Measurements from ENCODE around the gene FHIT. TPM values are rescaled to one million over a fixed set of nuclear protein-coding genes. Genes with fewer than 3 reads are reported as not detected.

FHIT gene
- total and polyA plus RNA-seq, 4 donors = 2.1 to 14.7 (median 6.6) TPM

GRCh38 chr3:59839810-59840515, 1411.3 kb downstream of the FHIT start:
- H3K4me1 ChIP-seq (ENCODE audit: control insufficient read depth in 4 of 4, insufficient read depth in 4 of 4, low read length in 3 of 4) = no peaks in the 10 kb centered on the region
- DNase-seq (ENCODE audit: low spot score) = no peak
- no peak overlapping the region for H3K27ac ChIP-seq (ENCODE audit: low read depth in 1 of 2, low read length in 2 of 2)
- H3K27me3 ChIP-seq (ENCODE audit: control insufficient read depth in 4 of 4, insufficient read depth in 4 of 4, low read length in 3 of 4) = no peaks in the 10 kb centered on the region
- H3K9me3 ChIP-seq (ENCODE audit: control insufficient read depth in 4 of 4, low read length in 3 of 4) = no peaks in the 10 kb centered on the region
- WGBS = 70% methylated on average over 1 of the region's 1 CpG
- no peaks in the 10 kb centered on the region for H3K36me3 ChIP-seq (ENCODE audit: control insufficient read depth in 4 of 4, insufficient read depth in 3 of 4, low read depth in 1 of 4, low read length in 3 of 4)
- H3K4me3 ChIP-seq (ENCODE audit: low read depth in 1 of 3, low read length in 3 of 3) = no peak overlapping the region
- TF ChIP-seq NR2F2 (IDR thresholded peaks at IDR 0.05) = no peak
- TF ChIP-seq GABPA (IDR thresholded peaks at IDR 0.05 in 1 of 2, conservative IDR thresholded peaks at IDR 0.05 in 1 of 2) = no peak
- TF ChIP-seq RAD21 (IDR thresholded peaks at IDR 0.05) = no peak
- no peak for TF ChIP-seq FOXA2 (IDR thresholded peaks at IDR 0.05)
- TF ChIP-seq REST (IDR thresholded peaks at IDR 0.05) = no peak
- TF ChIP-seq HNF4A (conservative IDR thresholded peaks at IDR 0.05) = no peak
- TF ChIP-seq TAF1 (conservative IDR thresholded peaks at IDR 0.05) = no peak
- TF ChIP-seq ZBTB33 (IDR thresholded peaks at IDR 0.05) = no peak
- no peak for TF ChIP-seq YY1 (IDR thresholded peaks at IDR 0.05)
- TF ChIP-seq EGR1 (IDR thresholded peaks at IDR 0.05; ENCODE audit: low read depth in 2 of 2) = no peak
- no peak for TF ChIP-seq JUND (IDR thresholded peaks at IDR 0.05)
- TF ChIP-seq SP1 (IDR thresholded peaks at IDR 0.05) = no peak
- TF ChIP-seq CTCF (IDR thresholded peaks at IDR 0.05; ENCODE audit: low read depth, low read length, missing input control) = no peak
- TF ChIP-seq MAX (IDR thresholded peaks at IDR 0.05) = no peak
- TF ChIP-seq RXRA (IDR thresholded peaks at IDR 0.05) = no peak
- no peak for TF ChIP-seq ATF3 (IDR thresholded peaks at IDR 0.05)
- TF ChIP-seq HNF4G (IDR thresholded peaks at IDR 0.05) = no peak
- no peak for TF ChIP-seq FOXA1 (IDR thresholded peaks at IDR 0.05)
- H3K9ac ChIP-seq (ENCODE audit: low read depth in 1 of 2, low read length in 2 of 2) = no peak overlapping the region

Measured in liver (tissue), 9 donors.